Thyroid gland (tissue), 4 donors: ENCODE data around the gene SH3BGRL2. TPM values are rescaled to one million over a fixed set of nuclear protein-coding genes. Genes with fewer than 3 reads are reported as not detected.
A peak's percentile ranks its signal among the peaks of the same experiment; 100 is the strongest.

Source experiments
- DNase-seq, 2 donors: peaks; one replicate each; pipeline ENCODE4 v3.0.0-alpha.2; 2019
- H3K27ac ChIP-seq, 3 donors: fragments of 200-600 bp; sonication (generic); 1 replicate in 2 of 3; 2 replicates in 1 of 3; pipeline ENCODE4 v1.5.1; 2016 to 2019; ENCODE audit warnings: mild to moderate bottlenecking in 1 of 3, moderate library complexity in 1 of 3
- H3K27me3 ChIP-seq: fragments of 200-600 bp; sonication (generic); one replicate; pipeline ENCODE4 v1.5.1; 2019
- H3K36me3 ChIP-seq, 2 donors: fragments of 200-600 bp; sonication (generic); one replicate each; pipeline ENCODE4 v1.5.1; 2016 to 2019
- H3K4me1 ChIP-seq, 2 donors: fragments of 200-600 bp; sonication (generic); one replicate each; pipeline ENCODE4 v1.5.1; 2017 to 2019
- H3K4me3 ChIP-seq, 3 donors: fragments of 200-600 bp; sonication (generic); replicated peaks in 1 of 3; 1 replicate in 2 of 3; 2 replicates in 1 of 3; pipeline ENCODE4 v1.5.1; 2016; ENCODE audit warnings: mild to moderate bottlenecking in 1 of 3
- H3K9me3 ChIP-seq: fragments of 200-600 bp; sonication (generic); one replicate; pipeline ENCODE4 v1.5.1; 2017
- POLR2A ChIP-seq, 2 donors: fragments of 450-650 bp; IDR thresholded peaks; one replicate each; pipeline ENCODE4 v1.6.1; 2017; ENCODE audit warnings: antibody characterized with exemption in 2 of 2, mild to moderate bottlenecking in 2 of 2, moderate library complexity in 1 of 2
- WGBS, 2 donors: methylation state at CpG; one replicate each; pipeline ENCODE4 v1.1.5; 2017; 5-methylcytosine and 5-hydroxymethylcytosine counted together
- intact Hi-C: fragments of 100-400 bp; cut with DNase I; formaldehyde crosslinking; loops from one replicate; pipeline ENCODE4 v1.15.1; 2023
- total RNA-seq, 4 donors: library from RNA; depleted of rRNA; stranded (reverse); fragments of >200 nt; gene quantifications; one replicate each; pipeline ENCODE4 v1.2.3, GENCODE V29; 2016
- TF ChIP-seq, protein P1 (sequence below), 6 experiments: fragments of 200-600 bp in 3 of 6; fragments of 450-650 bp in 3 of 6; sonication (generic) in 3 of 6; IDR thresholded peaks; one replicate each; pipeline ENCODE4 v1.5.1; 2016 to 2019; ENCODE audit warnings: antibody characterized with exemption in 6 of 6, mild to moderate bottlenecking in 2 of 6, inconsistent platforms in 1 of 6, moderate library complexity in 1 of 6

Gene SH3BGRL2
- total RNA-seq, 4 donors from 2014 or later: 170 to 225 (median 183) TPM

DNA sequence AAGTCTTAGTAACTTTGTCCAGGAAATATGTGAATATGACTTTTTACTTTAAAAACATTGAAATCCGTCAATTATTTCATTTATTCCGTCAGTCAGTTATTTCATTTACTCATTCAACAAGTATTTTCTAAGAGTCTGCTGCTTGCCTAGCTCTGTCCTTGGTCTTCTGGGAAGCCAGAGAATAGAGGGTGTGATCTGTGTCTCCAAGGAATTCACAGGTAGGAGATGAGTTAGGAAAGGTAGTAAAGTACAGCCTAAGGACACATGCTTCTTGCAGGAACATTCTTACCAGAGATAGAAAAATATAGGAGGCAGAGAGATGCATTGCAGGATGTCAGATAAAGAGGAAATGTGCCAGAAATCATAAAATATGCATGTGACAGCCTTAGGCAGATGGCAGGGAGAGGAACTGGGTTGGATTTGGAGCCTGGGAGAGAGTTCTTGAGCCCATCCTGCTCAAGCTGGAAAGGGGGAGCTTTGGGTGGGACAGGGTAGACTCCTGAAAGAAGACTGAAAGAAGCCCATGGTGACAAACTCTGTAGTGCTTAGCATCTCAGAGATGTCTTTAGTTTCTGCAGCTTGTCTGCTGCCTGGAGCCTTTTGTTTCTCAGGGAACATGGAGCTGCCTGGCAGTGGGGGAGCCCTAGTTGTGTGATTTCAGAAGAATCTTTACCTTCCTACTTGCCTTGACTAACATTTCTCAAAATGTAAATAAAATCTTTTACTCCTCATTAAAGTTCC, 3.5 kb downstream of the SH3BGRL2 start:
- intact Hi-C loops: no loop called here
- H3K9me3 ChIP-seq: no peaks in the 10 kb centered on the region
- no peak for TF ChIP-seq POLR2A (IDR thresholded peaks at IDR 0.05)
- TF ChIP-seq, protein P1, sequence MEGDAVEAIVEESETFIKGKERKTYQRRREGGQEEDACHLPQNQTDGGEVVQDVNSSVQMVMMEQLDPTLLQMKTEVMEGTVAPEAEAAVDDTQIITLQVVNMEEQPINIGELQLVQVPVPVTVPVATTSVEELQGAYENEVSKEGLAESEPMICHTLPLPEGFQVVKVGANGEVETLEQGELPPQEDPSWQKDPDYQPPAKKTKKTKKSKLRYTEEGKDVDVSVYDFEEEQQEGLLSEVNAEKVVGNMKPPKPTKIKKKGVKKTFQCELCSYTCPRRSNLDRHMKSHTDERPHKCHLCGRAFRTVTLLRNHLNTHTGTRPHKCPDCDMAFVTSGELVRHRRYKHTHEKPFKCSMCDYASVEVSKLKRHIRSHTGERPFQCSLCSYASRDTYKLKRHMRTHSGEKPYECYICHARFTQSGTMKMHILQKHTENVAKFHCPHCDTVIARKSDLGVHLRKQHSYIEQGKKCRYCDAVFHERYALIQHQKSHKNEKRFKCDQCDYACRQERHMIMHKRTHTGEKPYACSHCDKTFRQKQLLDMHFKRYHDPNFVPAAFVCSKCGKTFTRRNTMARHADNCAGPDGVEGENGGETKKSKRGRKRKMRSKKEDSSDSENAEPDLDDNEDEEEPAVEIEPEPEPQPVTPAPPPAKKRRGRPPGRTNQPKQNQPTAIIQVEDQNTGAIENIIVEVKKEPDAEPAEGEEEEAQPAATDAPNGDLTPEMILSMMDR (IDR thresholded peaks at IDR 0.05): no peak
- H3K27me3 ChIP-seq: no peaks in the 10 kb centered on the region
- peak overlapping the region in 2 of 3 donors; percentile 91 to 92 for H3K27ac ChIP-seq
- peaks cover 31 to 49% of the 10 kb centered on the region in 2 donors for H3K4me1 ChIP-seq
- H3K4me3 ChIP-seq: no peak overlapping the region
- DNase-seq: no peak
- WGBS, 2 donors: 76 to 83% methylated on average over 2 of the region's 2 CpGs
- H3K36me3 ChIP-seq: no peaks in the 10 kb centered on the region

DNA sequence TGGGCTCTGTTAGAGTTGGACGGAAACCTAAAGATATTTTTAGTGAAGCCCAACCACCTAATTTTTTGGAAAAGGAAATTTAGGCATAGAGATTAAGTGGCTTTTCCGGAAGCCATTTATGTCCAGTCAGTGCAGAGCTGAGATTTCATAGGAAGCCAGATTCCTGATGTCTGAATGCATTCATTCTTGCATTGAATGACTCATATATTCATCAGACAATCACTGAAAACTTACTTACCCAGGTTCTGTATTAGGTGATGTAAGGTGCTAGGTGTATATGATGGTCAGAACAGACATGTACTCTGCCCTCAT, 4.1 kb downstream of the SH3BGRL2 start:
- Histone ChIP-seq H3K36me3 (no peaks in the 10 kb centered on the region), H3K27me3 (no peaks in the 10 kb centered on the region), H3K4me3 (no peak overlapping the region), H3K27ac (no peak overlapping the region), H3K9me3 (no peaks in the 10 kb centered on the region), H3K4me1 (peaks cover 36 to 55% of the 10 kb centered on the region in 2 donors)
- no peak for DNase-seq
- 66 to 69% methylated on average over 2 of the region's 2 CpGs for WGBS, 2 donors
- intact Hi-C loops: no loop called here
- TF ChIP-seq, protein P1 (IDR thresholded peaks at IDR 0.05): no peak
- no peak for TF ChIP-seq POLR2A (IDR thresholded peaks at IDR 0.05)

DNA sequence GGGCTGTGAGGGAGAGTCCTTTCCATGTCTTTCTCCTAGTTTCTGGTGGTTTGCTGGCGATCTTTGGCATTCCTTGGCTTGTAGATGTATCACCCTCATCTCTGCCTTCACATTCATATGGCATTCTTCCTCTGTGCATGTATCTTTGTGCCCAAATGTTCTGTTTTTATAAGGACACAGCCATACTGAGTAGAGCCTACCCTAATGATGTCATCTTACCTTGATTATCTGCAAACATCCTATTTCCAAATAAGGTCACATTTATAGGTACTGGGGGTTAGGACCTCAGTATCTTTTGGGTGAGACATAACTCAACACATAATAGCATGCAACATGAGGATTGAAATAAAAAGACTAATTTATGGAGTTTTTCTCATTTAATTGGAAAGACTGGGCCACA, 5.5 kb downstream of the SH3BGRL2 start:
- intact Hi-C loops: no loop called here
- Histone ChIP-seq H3K36me3 (no peaks in the 10 kb centered on the region), H3K27ac (no peak overlapping the region), H3K27me3 (no peaks in the 10 kb centered on the region), H3K9me3 (no peaks in the 10 kb centered on the region), H3K4me3 (no peak overlapping the region), H3K4me1 (peaks cover 48 to 65% of the 10 kb centered on the region in 2 donors)
- TF ChIP-seq POLR2A (IDR thresholded peaks at IDR 0.05): no peak
- TF ChIP-seq, protein P1 (IDR thresholded peaks at IDR 0.05): no peak
- no peak for DNase-seq
- WGBS, 2 donors: 95 to 97% methylated on average over 1 of the region's 1 CpG

DNA sequence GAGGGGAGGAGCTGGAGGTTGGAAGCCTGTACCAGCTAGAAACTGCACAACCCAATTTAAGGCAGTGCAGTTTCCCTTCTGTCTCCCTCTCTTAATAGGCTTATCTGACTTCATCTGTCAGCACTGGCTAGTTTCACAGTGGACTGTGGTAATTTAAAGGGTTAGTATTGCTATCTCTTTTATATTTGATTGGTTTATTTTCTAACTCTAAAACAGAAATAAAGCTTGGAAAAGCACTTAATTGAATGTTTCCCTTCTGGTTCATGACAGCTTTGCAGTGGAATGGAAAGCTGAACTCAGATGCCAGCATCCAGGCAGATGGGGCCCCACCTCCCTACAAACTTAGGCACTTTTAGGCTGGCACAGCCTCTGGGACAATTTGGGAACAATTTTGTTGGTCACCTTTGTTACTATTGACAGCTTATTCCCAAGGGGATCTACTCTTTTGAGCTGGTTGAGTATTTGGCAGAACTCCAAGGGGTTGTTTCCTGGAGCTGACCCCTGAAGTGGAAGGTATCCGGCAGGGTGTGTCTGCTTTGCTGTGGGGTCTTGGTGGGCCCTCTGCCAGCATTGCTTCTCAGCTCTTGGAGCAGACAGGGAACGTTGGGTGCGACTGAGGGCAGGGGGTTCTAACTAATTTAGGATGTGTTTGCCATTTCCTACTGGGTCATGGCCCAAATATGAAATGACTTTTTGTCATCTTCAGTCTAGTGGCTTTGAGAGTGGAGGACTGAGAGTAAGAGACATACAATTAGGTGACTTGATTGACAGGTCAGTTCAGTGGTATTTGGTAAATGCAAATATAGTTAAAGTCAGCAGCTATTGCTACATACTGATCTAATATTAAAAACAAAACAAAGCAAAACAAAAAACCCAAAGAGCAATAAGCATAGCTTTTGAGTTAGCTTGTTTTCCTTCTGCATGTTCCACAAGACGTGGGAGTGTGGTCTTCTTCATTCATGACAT, 9.3 kb downstream of the SH3BGRL2 start:
- no peaks in the 10 kb centered on the region for H3K9me3 ChIP-seq
- H3K4me3 ChIP-seq: no peak overlapping the region
- WGBS, 2 donors: 39 to 55% methylated on average over 3 to 4 of the region's 4 CpGs
- no peaks in the 10 kb centered on the region for H3K36me3 ChIP-seq
- intact Hi-C loops: no loop called here
- no peak for DNase-seq
- H3K27ac ChIP-seq: peak overlapping the region in 2 of 3 donors; percentile 6 to 69
- TF ChIP-seq POLR2A (IDR thresholded peaks at IDR 0.05): no peak
- TF ChIP-seq, protein P1 (IDR thresholded peaks at IDR 0.05): no peak
- peaks cover 44 to 56% of the 10 kb centered on the region in 2 donors for H3K4me1 ChIP-seq
- no peaks in the 10 kb centered on the region for H3K27me3 ChIP-seq

DNA sequence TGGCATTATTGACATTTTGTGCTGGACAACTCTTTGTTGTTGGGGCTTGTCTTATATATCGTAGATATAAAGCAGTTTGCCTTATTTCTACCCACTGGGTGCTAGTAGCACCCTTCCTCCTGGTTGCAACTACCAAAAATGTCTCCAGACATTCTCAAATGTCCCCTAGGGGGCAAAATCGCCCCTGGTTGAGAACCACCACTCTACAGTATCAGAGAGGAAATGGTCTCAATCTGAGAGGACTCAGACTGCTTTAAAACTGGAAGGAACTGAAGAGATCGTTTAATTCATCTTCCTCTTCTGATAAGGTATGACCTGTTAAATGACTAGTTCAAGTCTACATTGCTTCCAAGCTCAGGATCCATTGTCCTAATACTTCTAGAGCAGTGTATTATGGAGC, 14.9 kb downstream of the SH3BGRL2 start:
- no peak overlapping the region for H3K4me3 ChIP-seq
- H3K4me1 ChIP-seq: peaks cover 63 to 66% of the 10 kb centered on the region in 2 donors
- H3K9me3 ChIP-seq: no peaks in the 10 kb centered on the region
- H3K27me3 ChIP-seq: no peaks in the 10 kb centered on the region
- 61 to 65% methylated on average over 3 of the region's 3 CpGs for WGBS, 2 donors
- no peak for DNase-seq
- no peaks in the 10 kb centered on the region for H3K36me3 ChIP-seq
- intact Hi-C loops: no loop called here
- peak overlapping the region; percentile 10 to 94 (median 15) for H3K27ac ChIP-seq
- TF ChIP-seq POLR2A (IDR thresholded peaks at IDR 0.05): no peak
- TF ChIP-seq, protein P1 (IDR thresholded peaks at IDR 0.05): no peak
